ENCODE results near the gene ERCC6.

DNA sequence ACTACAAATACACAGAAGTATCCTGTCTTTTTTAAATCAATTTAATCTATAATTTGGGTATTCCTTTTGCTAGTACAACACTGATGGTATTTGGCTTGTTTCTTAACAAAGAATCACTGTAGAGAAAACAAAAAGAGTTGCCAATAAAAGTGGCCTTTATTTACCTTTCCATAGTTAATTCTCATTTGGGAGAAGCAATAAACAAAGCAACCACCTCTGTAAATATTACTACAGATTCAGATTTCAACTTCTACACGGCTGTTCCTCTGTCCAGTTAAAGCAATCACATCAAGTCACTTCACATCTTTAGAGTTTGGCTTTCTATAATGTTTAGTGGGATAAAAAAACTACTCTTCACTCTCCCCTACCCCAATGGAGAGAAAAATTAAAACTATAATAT lies 34.4 kb downstream of the ERCC6 start:
- no peak for TF ChIP-seq EZH2phosphoT487 (conservative IDR thresholded peaks at IDR 0.05; ENCODE audit: low read length)
- TF ChIP-seq, protein P1, sequence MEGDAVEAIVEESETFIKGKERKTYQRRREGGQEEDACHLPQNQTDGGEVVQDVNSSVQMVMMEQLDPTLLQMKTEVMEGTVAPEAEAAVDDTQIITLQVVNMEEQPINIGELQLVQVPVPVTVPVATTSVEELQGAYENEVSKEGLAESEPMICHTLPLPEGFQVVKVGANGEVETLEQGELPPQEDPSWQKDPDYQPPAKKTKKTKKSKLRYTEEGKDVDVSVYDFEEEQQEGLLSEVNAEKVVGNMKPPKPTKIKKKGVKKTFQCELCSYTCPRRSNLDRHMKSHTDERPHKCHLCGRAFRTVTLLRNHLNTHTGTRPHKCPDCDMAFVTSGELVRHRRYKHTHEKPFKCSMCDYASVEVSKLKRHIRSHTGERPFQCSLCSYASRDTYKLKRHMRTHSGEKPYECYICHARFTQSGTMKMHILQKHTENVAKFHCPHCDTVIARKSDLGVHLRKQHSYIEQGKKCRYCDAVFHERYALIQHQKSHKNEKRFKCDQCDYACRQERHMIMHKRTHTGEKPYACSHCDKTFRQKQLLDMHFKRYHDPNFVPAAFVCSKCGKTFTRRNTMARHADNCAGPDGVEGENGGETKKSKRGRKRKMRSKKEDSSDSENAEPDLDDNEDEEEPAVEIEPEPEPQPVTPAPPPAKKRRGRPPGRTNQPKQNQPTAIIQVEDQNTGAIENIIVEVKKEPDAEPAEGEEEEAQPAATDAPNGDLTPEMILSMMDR (IDR thresholded peaks at IDR 0.05; ENCODE audit: insufficient read depth, low read length, poor library complexity, severe bottlenecking) = no peak
